Sigmoid colon (tissue), 4 donors: ENCODE results near the gene MRPL37.

Experiments
- POLR2A ChIP-seq, 2 donors: fragments of 450-650 bp; IDR thresholded peaks; one replicate each; pipeline ENCODE4 v1.6.1; 2016; ENCODE audit warnings: antibody characterized with exemption in 2 of 2, mild to moderate bottlenecking in 2 of 2, moderate library complexity in 2 of 2
- POLR2AphosphoS5 ChIP-seq, 4 donors: sonication (generic); formaldehyde crosslinking; IDR thresholded peaks; one replicate each; pipeline ENCODE4 v1.6.1; 2017; ENCODE audit warnings: antibody characterized with exemption in 4 of 4
- TF ChIP-seq, protein P1 (sequence below), 4 experiments: fragments of 450-650 bp in 3 of 4; fragments of 200-600 bp in 1 of 4; IDR thresholded peaks; one replicate each; pipeline ENCODE4 v1.5.1; 2016 to 2019; ENCODE audit warnings: antibody characterized with exemption in 4 of 4, mild to moderate bottlenecking in 3 of 4, moderate library complexity in 2 of 4

DNA sequence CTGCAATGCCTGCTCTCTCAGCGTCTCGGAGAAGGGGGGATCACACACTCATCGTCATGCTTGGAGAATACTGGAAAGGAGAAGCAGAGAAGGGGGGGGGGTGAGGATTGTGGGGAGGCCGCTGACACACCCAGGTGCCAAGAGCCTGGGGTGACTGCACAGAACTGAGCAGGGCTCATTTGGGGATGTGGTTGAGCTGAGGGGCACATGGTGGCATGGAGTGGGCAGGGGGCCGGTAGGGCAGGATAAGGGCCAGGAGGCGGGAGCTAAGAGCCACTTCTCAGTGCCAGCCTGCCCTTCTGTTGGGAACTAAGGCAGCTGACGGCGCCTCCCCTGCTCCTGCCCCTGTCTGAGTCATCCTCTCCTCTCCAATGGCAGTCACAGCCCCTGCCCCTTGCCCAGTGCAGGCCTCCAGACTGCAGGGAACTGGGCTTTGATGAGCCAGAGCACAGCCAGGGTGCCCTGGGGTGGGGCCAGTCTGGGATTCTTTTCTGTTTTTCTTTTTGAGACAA, 27.2 kb downstream of the MRPL37 start:
- TF ChIP-seq POLR2A (IDR thresholded peaks at IDR 0.05) (no peak), POLR2AphosphoS5 (IDR thresholded peaks at IDR 0.05) (peak in 1 of 4 donors; percentile 5)
- TF ChIP-seq, protein P1, sequence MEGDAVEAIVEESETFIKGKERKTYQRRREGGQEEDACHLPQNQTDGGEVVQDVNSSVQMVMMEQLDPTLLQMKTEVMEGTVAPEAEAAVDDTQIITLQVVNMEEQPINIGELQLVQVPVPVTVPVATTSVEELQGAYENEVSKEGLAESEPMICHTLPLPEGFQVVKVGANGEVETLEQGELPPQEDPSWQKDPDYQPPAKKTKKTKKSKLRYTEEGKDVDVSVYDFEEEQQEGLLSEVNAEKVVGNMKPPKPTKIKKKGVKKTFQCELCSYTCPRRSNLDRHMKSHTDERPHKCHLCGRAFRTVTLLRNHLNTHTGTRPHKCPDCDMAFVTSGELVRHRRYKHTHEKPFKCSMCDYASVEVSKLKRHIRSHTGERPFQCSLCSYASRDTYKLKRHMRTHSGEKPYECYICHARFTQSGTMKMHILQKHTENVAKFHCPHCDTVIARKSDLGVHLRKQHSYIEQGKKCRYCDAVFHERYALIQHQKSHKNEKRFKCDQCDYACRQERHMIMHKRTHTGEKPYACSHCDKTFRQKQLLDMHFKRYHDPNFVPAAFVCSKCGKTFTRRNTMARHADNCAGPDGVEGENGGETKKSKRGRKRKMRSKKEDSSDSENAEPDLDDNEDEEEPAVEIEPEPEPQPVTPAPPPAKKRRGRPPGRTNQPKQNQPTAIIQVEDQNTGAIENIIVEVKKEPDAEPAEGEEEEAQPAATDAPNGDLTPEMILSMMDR (IDR thresholded peaks at IDR 0.05): no peak
